GM12878 (cell line): Measurements from ENCODE around the gene AXDND1. TPM values are rescaled to one million over a fixed set of nuclear protein-coding genes. Genes with fewer than 3 reads are reported as not detected.

ENCODE experiments used
- ATF3 ChIP-seq: IDR thresholded peaks from 2 replicates; pipeline ENCODE4 v1.6.1; 2011; ENCODE audit warnings: low read depth, mild to moderate bottlenecking, low read length, moderate library complexity, borderline replicate concordance; ENCODE audit errors: extremely low read depth
- CBX5 ChIP-seq: sonication (generic); IDR thresholded peaks from 2 replicates; pipeline ENCODE4 v1.6.1; 2016; ENCODE audit warnings: low read depth, moderate library complexity, mild to moderate bottlenecking, inconsistent platforms
- ELK1 ChIP-seq: IDR thresholded peaks from 2 replicates; pipeline ENCODE4 v1.6.1; 2012; ENCODE audit warnings: low read depth, low read length, improper control_type of control experiment
- ESRRA ChIP-seq: IDR thresholded peaks from 2 replicates; pipeline ENCODE4 v1.6.1; 2012; ENCODE audit warnings: mild to moderate bottlenecking, low read length, improper control_type of control experiment
- FOXM1 ChIP-seq: IDR thresholded peaks from 2 replicates; pipeline ENCODE4 v1.6.1; 2012; ENCODE audit warnings: low read depth, mild to moderate bottlenecking, inconsistent platforms, low read length, moderate library complexity
- HDAC2 ChIP-seq: fragments of 200-600 bp; sonication (generic); IDR thresholded peaks from 2 replicates; pipeline ENCODE4 v1.6.1; 2017
- KLF5 ChIP-seq: fragments of 450-650 bp; IDR thresholded peaks from 2 replicates; pipeline ENCODE4 v1.6.1; 2014; ENCODE audit warnings: mild to moderate bottlenecking; ENCODE audit not compliant: partially characterized antibody
- MLLT1 ChIP-seq: fragments of 450-650 bp; IDR thresholded peaks from 2 replicates; pipeline ENCODE4 v1.6.1; 2016; ENCODE audit warnings: mild to moderate bottlenecking
- MYB ChIP-seq: fragments of 150-350 bp; IDR thresholded peaks from 2 replicates; pipeline ENCODE4 v1.6.1; 2014; ENCODE audit warnings: mild to moderate bottlenecking, low read depth, low read length, borderline replicate concordance
- NKRF ChIP-seq: fragments of 450-650 bp; conservative IDR thresholded peaks from 2 replicates; pipeline ENCODE4 v1.6.1; 2017; ENCODE audit warnings: mild to moderate bottlenecking, moderate library complexity
- NR2C1 ChIP-seq: fragments of 450-650 bp; IDR thresholded peaks from 2 replicates; pipeline ENCODE4 v1.6.1; 2017; ENCODE audit warnings: antibody characterized with exemption, mild to moderate bottlenecking, moderate library complexity
- NR2F1 ChIP-seq: fragments of 450-650 bp; conservative IDR thresholded peaks from 2 replicates; pipeline ENCODE4 v1.6.1; 2017; ENCODE audit warnings: mild to moderate bottlenecking
- POLR2A ChIP-seq: IDR thresholded peaks from 2 replicates; pipeline ENCODE4 v1.6.1; 2011; ENCODE audit warnings: low read depth, mild to moderate bottlenecking, low read length
- RUNX3 ChIP-seq: IDR thresholded peaks from 2 replicates; pipeline ENCODE4 v1.6.1; 2012; ENCODE audit warnings: low read length, inconsistent platforms
- SMAD5 ChIP-seq: IDR thresholded peaks from 2 replicates; pipeline ENCODE4 v1.6.1; 2016; ENCODE audit warnings: antibody characterized with exemption, low read depth
- SPI1 ChIP-seq: IDR thresholded peaks from 2 replicates; pipeline ENCODE4 v1.6.1; 2011; ENCODE audit warnings: low read depth, mild to moderate bottlenecking, low read length, moderate library complexity, borderline replicate concordance; ENCODE audit not compliant: insufficient read depth
- TCF3 ChIP-seq: IDR thresholded peaks from 2 replicates; pipeline ENCODE4 v1.6.1; 2012; ENCODE audit warnings: low read depth, mild to moderate bottlenecking, low read length, borderline replicate concordance; ENCODE audit not compliant: insufficient read depth
- ZBTB40 ChIP-seq: fragments of 450-650 bp; IDR thresholded peaks from 2 replicates; pipeline ENCODE4 v1.6.1; 2016; ENCODE audit warnings: mild to moderate bottlenecking, moderate library complexity, borderline replicate concordance
- polyA plus RNA-seq, 11 experiments: library from polyadenylated mRNA; depleted of rRNA in 4 of 11; unstranded in 6 of 11; stranded (reverse) in 5 of 11; fragments of >200 nt; fragmentation: Nextera tagmentation in 4 of 11; fragmentation: Illumina TruSeq in 1 of 11; extraction: Ambion mirVana in 4 of 11; extraction: Trizol in 1 of 11; gene quantifications; 1 replicate in 1 of 11; 2 replicates in 10 of 11; pipeline versions ENCODE4 v1.2.1 to v1.2.3, GENCODE V29; 2011 to 2016; ENCODE audit warnings: inconsistent platforms in 2 of 11, missing spikeins in 2 of 11, low read depth in 1 of 11
- total RNA-seq, 4 experiments: library from RNA; depleted of rRNA in 3 of 4; stranded (reverse); fragments of >200 nt in 3 of 4; fragmentation: Illumina TruSeq in 1 of 4; extraction: Trizol in 1 of 4; gene quantifications; 2 replicates each; pipeline versions ENCODE4 v1.2.1 to v1.2.3, GENCODE V29; 2013 to 2021

The AXDND1 gene
- total and polyA plus RNA-seq, 10 of the 15 experiments (the other 5 are each of a cell fraction or from before 2014, with no cell fraction given), result 0.12 to 0.84 (median 0.42) TPM

GRCh38 chr1:179365342-179366092, at the start of gene AXDND1 (continued):
- peak; percentile 23; the same call in 1 of the 2 replicates for TF ChIP-seq CBX5
- TF ChIP-seq ELK1, result no peak
- peak; percentile 40; the same call in 1 of the 2 replicates for TF ChIP-seq FOXM1
- TF ChIP-seq TCF3, result no peak
- TF ChIP-seq NKRF, result peak; percentile 97
- no peak for TF ChIP-seq HDAC2
- TF ChIP-seq SPI1, result peak; percentile 95
- TF ChIP-seq NR2C1, result peak; percentile 79
- TF ChIP-seq MLLT1, result peak; percentile 97
- peak; percentile 73 for TF ChIP-seq KLF5
- peak; percentile 63; the same call in 1 of the 2 replicates for TF ChIP-seq ZBTB40
- TF ChIP-seq ESRRA, result no peak
- peak; percentile 26; the same call in 1 of the 2 replicates for TF ChIP-seq RUNX3
- peak; percentile 93 for TF ChIP-seq MYB
- no peak for TF ChIP-seq SMAD5
- TF ChIP-seq POLR2A, result peak; percentile 67
- peak; percentile 8; the same call in 1 of the 2 replicates for TF ChIP-seq ATF3
- peak; percentile 85 for TF ChIP-seq NR2F1
